Left lobe of liver (tissue), 2 donors: ENCODE data around the gene ZGRF1. TPM values are rescaled to one million over a fixed set of nuclear protein-coding genes. Genes with fewer than 3 reads are reported as not detected.
"Not testable (repeated sequence)": the region's sequence is repeated elsewhere in the genome, so short reads cannot be mapped to it uniquely, and the experiment has no call there.

Experiments used
- ATAC-seq: fragments of 200-7000 bp; cut with Tn5 transposase; one replicate; pipeline ENCODE4 v1.9.1; 2020; ENCODE audit warnings: mild to moderate bottlenecking, moderate library complexity
- DNase-seq: peaks from one replicate; pipeline ENCODE4 v3.0.0-alpha.2; 2020; ENCODE audit warnings: low spot score
- total RNA-seq: library from RNA; stranded (reverse); gene quantifications from one replicate; pipeline ENCODE4 v1.2.1, GENCODE V29; 2021
- donor health status: DM: no; HTN: no; CAD: no; lungs with moderate emphysema.
- donor health status: DM: no; HTN: yes; CAD: no.

ZGRF1 gene, protein sequence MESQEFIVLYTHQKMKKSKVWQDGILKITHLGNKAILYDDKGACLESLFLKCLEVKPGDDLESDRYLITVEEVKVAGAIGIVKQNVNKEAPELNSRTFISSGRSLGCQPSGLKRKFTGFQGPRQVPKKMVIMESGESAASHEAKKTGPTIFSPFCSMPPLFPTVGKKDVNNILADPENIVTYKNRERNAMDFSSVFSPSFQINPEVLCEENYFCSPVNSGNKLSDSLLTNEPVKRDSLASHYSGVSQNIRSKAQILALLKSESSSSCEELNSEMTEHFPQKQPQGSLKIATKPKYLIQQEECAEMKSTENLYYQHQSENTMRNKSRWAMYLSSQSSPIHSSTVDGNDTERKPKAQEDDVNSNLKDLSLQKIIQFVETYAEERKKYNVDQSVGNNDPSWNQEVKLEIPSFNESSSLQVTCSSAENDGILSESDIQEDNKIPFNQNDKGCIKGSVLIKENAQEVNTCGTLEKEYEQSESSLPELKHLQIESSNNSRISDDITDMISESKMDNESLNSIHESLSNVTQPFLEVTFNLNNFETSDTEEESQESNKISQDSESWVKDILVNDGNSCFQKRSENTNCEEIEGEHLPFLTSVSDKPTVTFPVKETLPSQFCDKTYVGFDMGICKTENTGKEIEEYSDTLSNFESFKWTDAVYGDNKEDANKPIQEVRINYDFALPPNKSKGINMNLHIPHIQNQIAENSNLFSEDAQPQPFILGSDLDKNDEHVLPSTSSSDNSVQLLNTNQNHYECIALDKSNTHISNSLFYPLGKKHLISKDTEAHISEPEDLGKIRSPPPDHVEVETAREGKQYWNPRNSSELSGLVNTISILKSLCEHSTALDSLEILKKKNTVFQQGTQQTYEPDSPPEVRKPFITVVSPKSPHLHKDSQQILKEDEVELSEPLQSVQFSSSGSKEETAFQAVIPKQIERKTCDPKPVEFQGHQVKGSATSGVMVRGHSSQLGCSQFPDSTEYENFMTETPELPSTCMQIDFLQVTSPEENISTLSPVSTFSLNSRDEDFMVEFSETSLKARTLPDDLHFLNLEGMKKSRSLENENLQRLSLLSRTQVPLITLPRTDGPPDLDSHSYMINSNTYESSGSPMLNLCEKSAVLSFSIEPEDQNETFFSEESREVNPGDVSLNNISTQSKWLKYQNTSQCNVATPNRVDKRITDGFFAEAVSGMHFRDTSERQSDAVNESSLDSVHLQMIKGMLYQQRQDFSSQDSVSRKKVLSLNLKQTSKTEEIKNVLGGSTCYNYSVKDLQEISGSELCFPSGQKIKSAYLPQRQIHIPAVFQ (N-terminal part only)
- total RNA-seq: 1.7 TPM

DNA sequence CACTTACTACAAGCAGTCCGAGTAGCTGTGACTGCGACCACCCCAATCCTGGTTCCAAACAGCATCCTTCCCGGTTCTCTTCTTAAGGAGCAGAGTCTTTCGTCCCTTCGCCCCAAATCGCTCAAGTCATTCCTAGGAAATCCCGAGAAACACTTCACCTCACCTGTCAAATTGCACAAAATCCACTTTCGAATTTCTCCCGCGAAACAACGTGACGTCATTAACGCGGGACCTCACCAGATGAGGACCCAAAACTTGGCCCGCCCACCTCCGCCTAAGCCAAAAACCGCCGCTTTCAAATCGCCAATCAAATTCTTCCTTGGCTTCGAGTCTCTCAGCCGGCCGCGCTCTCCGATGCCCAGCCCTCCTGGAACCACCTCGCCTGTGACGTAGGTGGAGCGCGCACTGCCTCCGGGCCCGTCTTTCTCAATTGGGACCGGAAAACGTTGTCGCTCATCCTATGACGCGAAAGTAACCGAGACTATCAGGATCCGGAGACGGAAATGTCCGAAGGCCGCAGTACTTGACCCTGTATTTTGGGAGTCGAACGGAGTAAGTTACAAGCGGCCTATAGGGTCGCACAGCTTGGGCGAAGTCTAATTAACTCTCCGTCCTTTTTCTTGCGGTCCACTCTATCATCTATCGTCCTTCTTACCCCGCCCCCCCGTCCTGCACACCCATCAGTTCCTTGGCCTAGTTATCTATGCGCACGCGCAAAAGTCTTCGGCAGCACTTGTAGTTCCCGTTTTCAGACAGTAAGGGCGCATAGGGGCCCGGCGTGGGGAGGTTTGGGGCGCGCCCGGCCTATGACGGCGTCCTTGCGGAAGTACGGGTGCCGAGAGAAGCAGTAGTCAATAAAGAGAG lies at the start of gene ZGRF1, which contains the start of gene LARP7:
TSS of gene ZGRF1 (minus strand) at position 222 of the 864 bp plus-strand sequence. CDS start 3,733 bp downstream, outside the sequence.
TSS of gene LARP7 (plus strand) at position 456 of the 864 bp plus-strand sequence. CDS start 7,527 bp downstream, outside the sequence.
- DNase-seq: peak; percentile 99
- peak; percentile 93 for ATAC-seq

DNA sequence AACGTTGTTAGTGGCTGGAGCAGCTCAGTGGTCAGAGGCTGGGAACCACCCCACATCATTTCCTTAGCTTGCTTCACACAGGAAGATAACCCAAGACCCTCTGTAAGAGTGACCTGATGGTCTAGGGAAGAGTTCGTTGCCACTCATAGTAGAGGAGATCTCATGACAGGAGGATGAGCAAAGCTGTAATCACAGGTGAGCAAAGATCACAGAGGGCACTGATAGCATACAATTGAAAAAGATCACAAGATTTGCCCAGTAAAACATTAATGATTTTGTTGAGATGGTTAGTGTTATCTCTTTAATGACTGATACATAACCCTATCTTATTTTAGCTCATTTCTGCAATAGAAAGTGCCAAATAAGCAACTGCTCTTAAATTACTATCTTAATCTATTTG lies 44.3 kb upstream of the ZGRF1 start:
- DNase-seq (no peak), ATAC-seq (no peak)

DNA sequence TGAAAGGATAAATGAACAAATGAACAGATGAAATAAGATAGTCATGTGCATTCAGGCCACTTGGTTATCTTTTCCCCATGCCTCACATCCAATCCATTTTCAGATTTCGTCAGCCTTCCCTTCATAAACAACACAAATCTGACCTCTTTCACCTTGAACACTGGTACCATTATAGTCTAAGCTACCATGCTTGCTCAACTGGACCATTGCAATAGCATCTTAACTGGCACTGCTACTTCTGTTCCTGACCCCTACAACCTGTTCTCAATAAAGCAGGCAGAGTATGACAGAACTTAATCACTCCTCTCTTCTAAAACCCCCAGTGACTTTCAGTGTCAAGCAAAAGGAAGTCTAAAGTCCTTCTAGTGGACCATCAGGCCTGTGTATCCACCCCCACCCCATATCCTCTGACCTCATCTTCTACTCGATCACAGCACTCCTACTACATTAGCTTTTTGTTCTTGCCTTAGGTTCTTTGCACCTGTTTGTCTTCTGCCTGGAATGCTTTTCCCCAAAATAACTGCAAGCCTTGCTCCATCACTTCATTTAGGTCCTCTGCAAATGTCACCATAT lies 40.9 kb upstream of the ZGRF1 start:
- DNase-seq (no peak), ATAC-seq (no peak)

DNA sequence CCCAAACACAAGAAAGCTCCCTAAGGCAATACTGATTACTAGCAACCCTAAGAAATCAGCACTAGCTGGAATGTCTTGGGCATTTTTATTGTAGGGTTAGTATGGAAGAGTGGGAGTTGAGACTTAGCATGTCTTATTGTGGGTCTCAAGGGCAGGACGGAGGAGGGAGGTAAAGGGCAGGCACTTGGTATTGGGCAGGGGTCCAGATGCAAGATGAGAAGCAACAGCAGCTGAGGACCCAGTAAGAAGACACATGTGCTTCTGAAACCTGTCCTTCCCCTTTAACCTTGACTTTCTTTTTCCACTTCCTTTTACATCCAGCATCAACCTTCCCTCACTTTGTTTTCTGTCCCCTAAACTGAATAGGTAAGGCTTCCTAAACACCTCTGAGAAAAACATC lies 37.7 kb upstream of the ZGRF1 start:
- DNase-seq: no peak
- ATAC-seq: no peak

DNA sequence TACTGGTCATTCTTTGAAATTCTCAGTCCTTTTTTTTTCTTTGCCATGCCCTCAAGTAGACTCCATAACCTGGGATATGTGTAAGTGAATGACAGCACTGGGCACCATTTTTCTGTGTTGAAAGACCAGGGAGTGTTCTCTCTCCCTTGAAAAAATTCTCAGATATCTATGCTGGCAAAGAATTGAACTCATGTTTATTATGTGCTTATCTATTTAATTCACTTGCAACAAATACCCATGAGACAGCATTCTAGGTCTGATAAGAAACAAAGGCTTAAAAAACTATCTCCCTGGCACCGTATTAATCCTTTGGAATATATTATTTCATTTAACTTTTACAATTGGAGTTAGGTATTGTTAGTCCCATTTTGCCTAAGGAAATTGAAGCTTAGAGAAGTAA lies 37.0 kb upstream of the ZGRF1 start:
- ATAC-seq (no peak), DNase-seq (no peak)

DNA sequence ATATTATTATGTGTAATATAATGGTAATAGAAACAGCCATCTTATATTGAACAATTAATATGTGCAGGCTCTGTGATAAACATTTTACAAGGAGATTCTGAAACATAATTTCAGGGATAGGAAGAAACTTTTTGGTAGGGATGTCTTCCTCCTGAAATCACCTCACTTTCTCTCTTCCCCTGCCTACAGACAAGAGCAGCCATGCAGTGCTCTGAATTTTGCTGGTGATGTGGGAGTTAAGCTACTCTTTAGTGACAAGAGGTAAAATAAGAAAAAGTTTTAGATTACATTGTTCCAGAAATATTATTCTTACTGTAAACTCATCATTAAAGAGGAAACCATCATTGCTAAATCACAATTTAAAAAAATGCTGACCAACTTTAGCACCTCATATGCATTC lies 36.4 kb upstream of the ZGRF1 start:
- DNase-seq: no peak

DNA sequence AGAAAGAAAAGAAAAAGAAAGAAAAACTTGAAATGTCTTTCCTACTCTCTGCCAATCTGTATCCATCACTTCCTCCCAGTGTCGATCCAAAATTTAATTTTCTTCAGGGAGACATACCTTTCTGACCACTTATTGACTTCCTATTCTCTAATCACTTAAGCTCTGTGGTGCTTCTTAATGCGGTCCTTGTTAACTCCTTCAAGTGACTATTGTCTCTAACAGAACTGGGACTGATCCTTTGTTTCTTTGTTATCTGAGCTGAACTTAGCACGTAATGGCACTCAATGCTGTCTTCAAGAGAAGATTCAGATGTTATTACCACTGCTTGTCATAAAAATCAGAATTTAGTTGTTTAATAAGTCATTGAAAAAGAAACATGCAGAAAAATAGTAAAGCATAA lies 31.4 kb upstream of the ZGRF1 start:
- ATAC-seq (no peak), DNase-seq (no peak)

More for the DNA sequence above, 36.4 kb upstream of the ZGRF1 start:
- ATAC-seq: no peak

DNA sequence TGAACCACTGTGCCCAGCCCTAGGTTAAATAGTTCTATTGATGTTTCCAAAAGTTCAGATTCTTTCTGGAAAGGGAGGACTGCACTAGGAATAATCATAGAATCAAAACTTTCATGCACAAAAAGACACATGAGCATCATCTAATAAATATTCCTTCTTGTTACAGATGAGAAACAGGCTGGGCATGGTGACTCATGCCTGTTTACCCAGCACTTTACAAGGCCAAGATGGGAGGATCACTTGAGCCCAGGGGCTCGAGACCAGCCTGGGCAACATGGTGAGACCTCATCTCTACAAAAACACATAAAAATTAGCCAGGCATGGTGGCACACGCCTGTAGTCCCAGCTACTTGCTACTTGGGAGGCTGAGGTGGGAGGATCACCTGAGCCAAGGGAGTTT lies 27.9 kb upstream of the ZGRF1 start:
- ATAC-seq: no peak

DNA sequence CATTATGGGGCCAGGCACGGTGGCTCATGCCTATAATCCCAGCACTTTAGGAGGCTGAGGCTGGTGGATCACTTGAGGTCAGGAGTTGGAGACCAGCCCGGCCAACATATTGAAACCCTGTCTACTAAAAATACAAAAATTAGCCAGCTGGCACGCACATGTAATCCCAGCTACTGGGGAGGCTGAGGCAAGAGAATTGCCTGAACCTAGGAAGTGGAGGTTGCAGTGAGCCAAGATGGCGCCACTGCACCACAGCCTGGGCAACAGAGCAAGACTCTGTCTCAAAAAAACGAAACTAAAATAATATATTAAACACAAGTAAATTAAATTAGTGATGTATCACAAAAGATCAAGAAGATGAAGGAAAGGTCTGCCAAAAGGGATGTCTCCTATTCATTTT lies 19.4 kb upstream of the ZGRF1 start:
- ATAC-seq, DNase-seq: not testable (repeated sequence)

More for the DNA sequence above, 27.9 kb upstream of the ZGRF1 start:
- no peak for DNase-seq

DNA sequence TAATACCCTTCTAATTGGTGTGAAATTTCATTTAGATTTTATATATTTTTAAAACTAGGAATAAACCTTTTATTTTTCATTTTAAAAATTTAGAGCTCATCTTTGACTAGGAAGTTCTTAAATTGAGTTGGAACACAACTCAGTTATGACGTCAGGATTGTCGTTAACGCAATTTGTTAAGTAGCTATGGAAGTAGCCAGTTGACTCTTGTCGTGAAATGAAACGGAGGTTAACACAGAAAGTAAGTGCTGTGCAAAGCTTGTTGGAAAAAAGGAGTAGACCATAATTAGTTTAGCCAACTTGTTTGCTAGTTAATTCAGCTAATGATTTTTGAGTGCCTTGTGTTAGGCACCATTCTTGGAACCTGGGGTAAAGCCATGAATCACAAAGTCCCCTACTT lies 18.6 kb upstream of the ZGRF1 start:
- DNase-seq (no peak), ATAC-seq (no peak)

DNA sequence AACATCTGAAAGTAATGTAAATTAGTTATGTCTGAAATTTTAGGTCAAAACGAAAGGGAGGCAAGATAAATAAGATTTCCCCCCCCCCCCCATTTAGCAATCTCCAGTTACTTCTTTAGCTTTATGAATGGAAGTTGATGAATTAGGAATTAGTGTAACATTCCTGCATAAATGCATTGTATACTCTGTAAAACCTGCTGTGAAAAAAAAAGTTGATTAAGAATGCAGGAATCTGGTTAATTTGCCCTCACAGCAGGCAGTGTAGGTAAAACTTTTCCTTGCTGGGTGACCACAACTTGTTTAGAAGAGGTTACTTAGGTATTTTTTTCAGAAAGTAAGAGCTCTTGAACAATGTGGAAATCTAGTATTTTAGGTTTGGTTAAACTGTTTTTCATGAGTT lies 15.5 kb upstream of the ZGRF1 start:
- ATAC-seq: no peak

DNA sequence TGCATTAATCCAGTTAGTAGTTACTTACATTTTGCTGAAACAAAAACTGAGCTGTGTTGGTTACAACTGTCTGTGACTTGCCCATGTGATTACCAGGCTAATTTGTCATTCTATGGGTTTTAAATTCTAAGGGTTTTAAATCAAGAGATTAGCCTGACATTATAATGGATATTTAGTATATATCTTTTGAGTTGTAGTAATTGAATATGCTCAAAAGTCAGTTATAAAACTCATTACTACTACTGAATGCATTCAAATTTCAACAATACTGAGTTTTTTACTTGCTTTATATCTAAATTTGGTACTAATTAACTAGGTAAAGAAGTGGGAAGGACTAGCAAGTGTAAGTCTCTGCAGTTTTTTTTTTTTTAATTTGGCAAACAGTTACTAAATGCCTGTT lies 14.9 kb upstream of the ZGRF1 start:
- DNase-seq: no peak
- no peak for ATAC-seq

More for the DNA sequence above, 15.5 kb upstream of the ZGRF1 start:
- no peak for DNase-seq

DNA sequence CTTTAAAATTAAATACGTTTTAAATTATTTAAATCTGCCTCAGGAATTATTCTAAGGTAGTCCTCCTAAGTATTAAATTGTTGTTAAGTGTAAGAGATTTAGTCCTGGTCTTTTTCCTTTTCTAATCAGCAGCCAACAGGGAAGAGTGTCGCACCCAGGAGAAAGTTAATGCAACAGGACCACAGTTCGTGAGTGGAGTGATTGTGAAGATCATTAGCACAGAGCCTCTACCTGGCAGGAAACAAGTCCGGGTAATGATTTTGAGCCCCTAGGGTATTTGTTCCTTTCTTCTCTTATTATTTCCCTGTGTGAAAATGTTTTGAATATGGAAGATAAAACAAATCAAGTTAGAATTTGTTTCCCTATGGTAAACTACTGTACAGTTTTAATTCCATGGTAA lies 13.6 kb upstream of the ZGRF1 start:
- ATAC-seq (no peak), DNase-seq (no peak)

DNA sequence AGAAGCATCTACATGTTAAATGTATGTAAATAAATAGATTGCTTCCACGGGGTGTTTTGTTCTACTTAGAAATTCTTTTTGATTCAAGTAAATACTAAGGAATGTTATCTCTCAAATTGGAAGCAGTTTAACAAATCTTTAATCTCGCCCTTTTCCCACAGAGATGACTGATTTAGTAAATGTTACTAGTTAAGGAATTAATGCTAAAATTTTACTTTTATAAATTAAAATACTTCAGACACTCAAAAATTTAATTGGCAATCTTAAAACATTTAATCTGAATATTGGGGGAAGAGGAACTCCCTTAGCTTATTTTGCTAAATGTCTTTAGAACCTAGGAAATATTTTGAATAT lies 12.3 kb upstream of the ZGRF1 start:
- no peak for ATAC-seq

DNA sequence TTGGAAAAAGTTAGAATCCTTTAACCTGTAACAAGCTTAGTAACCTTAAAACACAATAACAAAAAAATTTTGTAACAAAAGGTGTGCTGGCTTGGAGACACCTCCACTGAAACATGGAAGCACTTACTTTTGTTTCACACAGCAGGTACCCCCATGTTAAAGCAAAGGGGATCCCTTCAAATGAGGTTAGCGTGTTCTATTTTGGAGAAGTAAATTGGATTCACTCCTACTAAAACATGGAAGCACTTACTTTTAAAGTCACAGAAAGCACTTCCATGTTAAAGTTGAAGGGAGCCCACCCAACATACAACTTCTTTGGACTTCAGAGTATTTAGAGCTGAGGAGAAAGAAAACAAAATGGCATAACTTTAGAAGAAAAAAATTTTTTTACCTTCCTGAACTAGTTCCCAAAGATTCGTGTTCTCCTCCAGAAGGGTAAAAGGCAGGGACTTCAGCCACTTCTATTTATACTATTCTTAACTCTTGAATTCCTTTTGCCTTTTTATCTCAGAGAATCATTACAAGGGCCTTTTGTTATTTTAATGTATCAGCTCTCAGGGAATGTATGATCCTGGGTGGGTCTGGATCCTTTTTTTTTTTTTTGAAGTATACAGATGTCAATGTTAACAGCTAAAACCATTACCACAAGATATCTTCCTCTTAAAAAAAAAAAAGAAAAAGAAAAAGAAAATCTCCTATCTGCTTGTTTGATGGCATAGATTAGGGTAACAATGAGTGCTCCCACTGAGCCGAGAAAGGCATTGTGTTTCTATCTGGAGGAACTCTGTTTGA lies 11.8 kb upstream of the ZGRF1 start:
- DNase-seq (no peak), ATAC-seq (no peak)

More for the DNA sequence above, 12.3 kb upstream of the ZGRF1 start:
- no peak for DNase-seq

DNA sequence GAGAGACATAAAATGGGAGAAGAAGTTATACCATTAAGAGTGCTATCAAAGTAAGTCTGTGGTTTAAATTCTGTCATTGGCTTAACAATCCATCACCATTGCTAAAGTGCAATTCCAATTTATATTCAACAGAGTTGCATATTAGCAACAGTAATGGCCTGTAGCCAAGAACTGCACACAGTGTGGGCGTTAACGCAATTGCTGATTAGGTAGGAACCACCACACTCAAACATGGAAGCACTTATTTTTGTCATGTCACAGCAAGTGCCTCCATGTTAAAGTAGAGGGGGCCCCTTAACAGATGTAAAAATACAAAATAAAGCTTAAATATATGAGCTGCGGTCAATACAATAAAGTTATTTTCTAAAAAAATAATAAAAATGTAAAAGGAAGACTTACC lies 11.1 kb upstream of the ZGRF1 start:
- ATAC-seq: no peak
- no peak for DNase-seq

DNA sequence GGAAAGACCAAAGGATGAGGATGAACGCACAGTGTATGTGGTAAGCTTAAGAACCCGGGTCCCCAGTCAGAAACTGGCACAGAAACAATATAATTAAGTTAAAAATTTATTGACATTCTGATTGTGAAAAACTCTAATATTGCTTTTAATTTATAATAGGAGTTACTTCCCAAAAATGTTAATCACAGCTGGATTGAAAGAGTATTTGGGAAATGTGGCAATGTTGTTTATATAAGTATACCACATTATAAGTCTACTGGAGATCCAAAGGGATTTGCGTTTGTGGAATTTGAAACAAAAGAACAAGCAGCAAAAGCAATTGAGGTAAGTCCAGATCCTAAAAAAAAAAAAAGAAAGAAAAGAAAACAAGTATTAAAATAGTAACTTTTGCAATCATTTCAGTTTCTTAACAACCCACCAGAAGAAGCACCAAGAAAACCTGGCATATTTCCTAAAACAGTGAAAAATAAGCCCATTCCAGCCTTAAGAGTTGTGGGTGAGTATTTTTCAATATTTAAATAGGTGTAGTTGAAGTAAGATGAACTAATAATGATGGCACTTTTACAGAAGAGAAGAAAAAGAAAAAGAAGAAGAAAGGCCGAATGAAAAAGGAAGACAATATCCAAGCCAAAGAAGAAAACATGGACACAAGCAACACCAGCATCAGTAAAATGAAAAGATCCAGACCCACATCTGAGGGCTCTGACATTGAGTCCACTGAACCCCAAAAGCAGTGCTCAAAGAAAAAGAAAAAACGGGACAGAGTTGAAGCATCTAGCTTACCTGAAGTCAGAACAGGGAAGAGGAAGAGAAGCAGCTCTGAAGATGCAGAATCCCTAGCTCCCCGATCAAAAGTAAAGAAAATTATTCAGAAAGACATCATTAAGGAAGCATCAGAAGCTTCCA lies 10.2 kb upstream of the ZGRF1 start:
- no peak for DNase-seq

More for the DNA sequence above, 10.2 kb upstream of the ZGRF1 start:
- ATAC-seq: no peak
